Panc1 (cell line): Measurements from ENCODE around the gene TRERF1. TPM values are rescaled to one million over a fixed set of nuclear protein-coding genes. Genes with fewer than 3 reads are reported as not detected.

Source experiments
- ATAC-seq: fragments of 200-7000 bp; cut with Tn5 transposase; 2 replicates; pipeline ENCODE4 v1.9.1; 2020; ENCODE audit warnings: mild to moderate bottlenecking, moderate library complexity
- Bru-seq: library from RNA; stranded (reverse); fragments of 400-500 nt; gene quantifications from one replicate; lab custom pipeline; 2021; lab: Mats Ljungman, UMichigan
- BruChase-seq, 2 experiments: library from RNA; stranded (reverse); fragments of 400-500 nt; gene quantifications; one replicate each; lab custom pipeline; 2021; lab: Mats Ljungman, UMichigan
- BruUV-seq: library from RNA; stranded (reverse); fragments of 400-500 nt; replicated peaks from 2 replicates; lab custom pipeline; 2021; lab: Mats Ljungman, UMichigan
- CTCF ChIA-PET: fragments of 300-600 bp; sonication (Branson Sonifier 250); formaldehyde crosslinking; loops from one replicate; lab custom pipeline; 2022; ENCODE audit warnings: antibody characterized with exemption; lab: Charles Lee
- POLR2A ChIA-PET: fragments of 300-600 bp; sonication (Branson Sonifier 250); formaldehyde crosslinking; loops from one replicate; lab custom pipeline; 2022; ENCODE audit warnings: antibody characterized with exemption; lab: Charles Lee
- DNase-seq: peaks from one replicate; pipeline ENCODE4 v3.0.0-alpha.2; 2010; ENCODE audit warnings: low read depth, low spot score
- H3K27ac ChIP-seq: 2 replicates; pipeline ENCODE4 v1.5.1; 2011; ENCODE audit warnings: mild to moderate bottlenecking, low read length, inconsistent platforms
- H3K27me3 ChIP-seq: fragments of 200-500 bp; sonication (Bioruptor generic); 2 replicates; pipeline ENCODE4 v1.6.0; 2014; ENCODE audit warnings: low read length, inconsistent platforms; ENCODE audit not compliant: control insufficient read depth, insufficient read depth
- H3K36me3 ChIP-seq: fragments of 200-500 bp; sonication (Bioruptor generic); 2 replicates; pipeline ENCODE4 v1.5.1; 2014; ENCODE audit warnings: inconsistent platforms, mild to moderate bottlenecking, low read length, moderate library complexity; ENCODE audit not compliant: control insufficient read depth, insufficient read depth
- H3K4me1 ChIP-seq: 2 replicates; pipeline ENCODE4 v1.5.1; 2011; ENCODE audit warnings: inconsistent platforms, mild to moderate bottlenecking, low read length, moderate library complexity; ENCODE audit not compliant: control insufficient read depth, insufficient read depth
- H3K4me3 ChIP-seq, 2 experiments: 2 replicates each; pipeline ENCODE4 v1.5.1; 2011 to 2012; ENCODE audit warnings: low read depth in 2 of 2, low read length in 2 of 2, mild to moderate bottlenecking in 2 of 2, inconsistent platforms in 1 of 2, moderate library complexity in 1 of 2
- H3K9me3 ChIP-seq: fragments of 200-500 bp; sonication (Bioruptor generic); 2 replicates; pipeline ENCODE4 v1.5.1; 2014; ENCODE audit warnings: low read depth, mild to moderate bottlenecking, inconsistent platforms, low read length, moderate library complexity; ENCODE audit not compliant: control insufficient read depth, insufficient read depth
- POLR2AphosphoS5 ChIP-seq: IDR thresholded peaks from 2 replicates; pipeline ENCODE4 v1.6.1; 2012; ENCODE audit warnings: mild to moderate bottlenecking, low read depth, low read length, moderate library complexity
- SIN3A ChIP-seq: IDR thresholded peaks from 2 replicates; pipeline ENCODE4 v1.6.1; 2012; ENCODE audit warnings: low read depth, mild to moderate bottlenecking, low read length, moderate library complexity, borderline replicate concordance; ENCODE audit not compliant: insufficient read depth
- TCF7L2 ChIP-seq: IDR thresholded peaks from 2 replicates; pipeline ENCODE4 v1.6.1; 2011; ENCODE audit warnings: mild to moderate bottlenecking, low read depth, low read length, inconsistent platforms
- in situ Hi-C: cut with HindIII; loops from 2 replicates; pipeline ENCODE4 v1.10.0; 2016; ENCODE audit warnings: low sequenced_read_pairs, low pct_unique_long_range_greater_than_20kb
- intact Hi-C: fragments of 100-400 bp; cut with micrococcal nuclease; formaldehyde crosslinking; loops from one replicate; pipeline ENCODE4 v1.10.0; 2022; ENCODE audit not compliant: unreplicated experiment
- long read RNA-seq: library from polyadenylated mRNA; unstranded; transcript quantifications from one replicate; pipeline ENCODE4 v2.0.0, GENCODE V29; 2021; ENCODE audit not compliant: unreplicated experiment
- polyA plus RNA-seq: library from polyadenylated mRNA; unstranded; fragments of >200 nt; gene quantifications from one replicate; pipeline ENCODE4 v1.2.1, GENCODE V29; 2012; ENCODE audit warnings: missing spikeins; ENCODE audit not compliant: insufficient read length
- total RNA-seq: library from RNA; stranded (reverse); gene quantifications from one replicate; pipeline ENCODE4 v1.2.1, GENCODE V29; 2021; ENCODE audit not compliant: unreplicated experiment
- TF ChIP-seq, protein P1 (sequence below): fragments of 450-650 bp; IDR thresholded peaks from 2 replicates; pipeline ENCODE4 v1.5.1; 2017; ENCODE audit warnings: mild to moderate bottlenecking
- TF ChIP-seq, protein P2 (sequence below), 2 experiments: IDR thresholded peaks; 2 replicates each; pipeline ENCODE4 v1.6.1; 2011 to 2012; ENCODE audit warnings: low read depth in 2 of 2, control low read depth in 1 of 2, low read length in 1 of 2, mild to moderate bottlenecking in 1 of 2, moderate library complexity in 1 of 2; ENCODE audit not compliant: insufficient read depth in 1 of 2

The TRERF1 gene, protein sequence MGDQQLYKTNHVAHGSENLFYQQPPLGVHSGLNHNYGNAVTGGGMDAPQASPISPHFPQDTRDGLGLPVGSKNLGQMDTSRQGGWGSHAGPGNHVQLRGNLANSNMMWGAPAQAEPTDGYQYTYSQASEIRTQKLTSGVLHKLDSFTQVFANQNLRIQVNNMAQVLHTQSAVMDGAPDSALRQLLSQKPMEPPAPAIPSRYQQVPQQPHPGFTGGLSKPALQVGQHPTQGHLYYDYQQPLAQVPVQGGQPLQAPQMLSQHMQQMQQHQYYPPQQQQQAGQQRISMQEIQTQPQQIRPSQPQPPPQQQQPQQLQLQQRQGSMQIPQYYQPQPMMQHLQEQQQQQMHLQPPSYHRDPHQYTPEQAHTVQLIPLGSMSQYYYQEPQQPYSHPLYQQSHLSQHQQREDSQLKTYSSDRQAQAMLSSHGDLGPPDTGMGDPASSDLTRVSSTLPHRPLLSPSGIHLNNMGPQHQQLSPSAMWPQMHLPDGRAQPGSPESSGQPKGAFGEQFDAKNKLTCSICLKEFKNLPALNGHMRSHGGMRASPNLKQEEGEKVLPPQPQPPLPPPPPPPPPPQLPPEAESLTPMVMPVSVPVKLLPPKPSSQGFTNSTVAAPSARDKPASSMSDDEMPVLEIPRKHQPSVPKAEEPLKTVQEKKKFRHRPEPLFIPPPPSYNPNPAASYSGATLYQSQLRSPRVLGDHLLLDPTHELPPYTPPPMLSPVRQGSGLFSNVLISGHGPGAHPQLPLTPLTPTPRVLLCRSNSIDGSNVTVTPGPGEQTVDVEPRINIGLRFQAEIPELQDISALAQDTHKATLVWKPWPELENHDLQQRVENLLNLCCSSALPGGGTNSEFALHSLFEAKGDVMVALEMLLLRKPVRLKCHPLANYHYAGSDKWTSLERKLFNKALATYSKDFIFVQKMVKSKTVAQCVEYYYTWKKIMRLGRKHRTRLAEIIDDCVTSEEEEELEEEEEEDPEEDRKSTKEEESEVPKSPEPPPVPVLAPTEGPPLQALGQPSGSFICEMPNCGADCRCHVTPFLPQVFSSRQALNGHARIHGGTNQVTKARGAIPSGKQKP (N-terminal part only)
- total RNA-seq: 30.6 TPM
- 25.6 TPM for polyA plus RNA-seq
- Bru-seq, nascent RNA: percentile 90 among the genes with signal in this experiment
- percentile 81 among the genes with signal in this experiment for BruChase-seq, experiment 1, labeled RNA remaining after a 2-hour chase
- percentile 81 among the genes with signal in this experiment for BruChase-seq, experiment 2, labeled RNA remaining after a 6-hour chase
- long read RNA-seq, partial matches to known transcripts: 26 of 86 reads
- long read RNA-seq, other reads (novel, unspliced or antisense): 60 of 86 reads

DNA sequence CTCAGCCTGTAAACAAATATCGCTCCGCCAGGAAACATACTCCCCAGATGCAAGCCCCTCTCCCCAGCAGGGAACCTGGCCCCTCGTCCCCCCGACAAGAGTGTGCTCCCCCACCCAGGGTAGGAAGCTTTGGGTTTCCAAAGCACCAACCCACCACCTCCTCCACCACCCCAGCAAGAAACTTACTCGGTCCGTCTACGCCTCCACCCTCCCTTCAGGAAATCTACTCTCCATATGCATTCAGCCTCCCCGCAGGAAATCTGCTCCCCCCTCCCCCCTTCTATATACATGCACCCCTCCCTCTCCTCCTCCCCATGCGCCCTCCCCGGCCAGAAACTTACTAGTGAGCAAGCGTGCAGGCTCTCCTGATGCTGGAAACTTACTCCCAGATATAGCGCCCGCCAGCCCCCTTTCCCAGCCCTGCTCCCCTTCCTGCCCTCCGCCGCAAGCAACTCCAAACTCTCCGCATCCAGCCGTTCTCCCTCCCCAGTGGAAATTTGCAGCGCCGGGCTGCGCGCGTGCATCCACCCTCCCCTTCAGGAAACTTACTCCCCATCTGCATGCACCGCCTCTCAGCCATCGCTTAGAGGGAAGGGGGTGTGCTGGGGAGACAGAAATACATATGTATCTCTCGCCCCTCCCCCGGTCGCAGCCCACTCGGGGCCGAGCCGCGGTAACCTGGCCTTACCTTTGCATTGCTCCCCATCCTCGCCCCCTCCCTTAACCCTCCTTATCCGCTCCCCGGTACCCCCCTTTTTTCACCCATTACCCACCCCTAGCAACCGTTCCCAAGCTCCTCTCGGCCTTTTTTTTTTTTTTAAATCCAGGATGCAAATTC lies at the start of gene TRERF1:
Gene TRERF1 (minus strand): TSS at position 594 of the 838 bp plus-strand sequence. CDS start 182,336 bp downstream, outside the sequence.
- peaks cover 50% of the 10 kb centered on the region for H3K4me1 ChIP-seq
- in situ Hi-C loops (no loop called here), intact Hi-C loops (loop anchor here (5.0 to 10.0 kb wide), 2 partner anchors 81 to 137 kb away; no protein-coding TSS in a partner anchor)
- ATAC-seq (peak; percentile 54), DNase-seq (peak; percentile 69)
- peak within 1 kb of the TSS; percentile 81 to 90 for H3K4me3 ChIP-seq
- H3K36me3 ChIP-seq: no peaks in the 10 kb centered on the region; the same call in 1 of the 2 replicates
- no TSS peak for BruUV-seq
- TF ChIP-seq, protein P1, sequence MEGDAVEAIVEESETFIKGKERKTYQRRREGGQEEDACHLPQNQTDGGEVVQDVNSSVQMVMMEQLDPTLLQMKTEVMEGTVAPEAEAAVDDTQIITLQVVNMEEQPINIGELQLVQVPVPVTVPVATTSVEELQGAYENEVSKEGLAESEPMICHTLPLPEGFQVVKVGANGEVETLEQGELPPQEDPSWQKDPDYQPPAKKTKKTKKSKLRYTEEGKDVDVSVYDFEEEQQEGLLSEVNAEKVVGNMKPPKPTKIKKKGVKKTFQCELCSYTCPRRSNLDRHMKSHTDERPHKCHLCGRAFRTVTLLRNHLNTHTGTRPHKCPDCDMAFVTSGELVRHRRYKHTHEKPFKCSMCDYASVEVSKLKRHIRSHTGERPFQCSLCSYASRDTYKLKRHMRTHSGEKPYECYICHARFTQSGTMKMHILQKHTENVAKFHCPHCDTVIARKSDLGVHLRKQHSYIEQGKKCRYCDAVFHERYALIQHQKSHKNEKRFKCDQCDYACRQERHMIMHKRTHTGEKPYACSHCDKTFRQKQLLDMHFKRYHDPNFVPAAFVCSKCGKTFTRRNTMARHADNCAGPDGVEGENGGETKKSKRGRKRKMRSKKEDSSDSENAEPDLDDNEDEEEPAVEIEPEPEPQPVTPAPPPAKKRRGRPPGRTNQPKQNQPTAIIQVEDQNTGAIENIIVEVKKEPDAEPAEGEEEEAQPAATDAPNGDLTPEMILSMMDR: no peak
- TF ChIP-seq SIN3A (peak; percentile 90), TCF7L2 (no peak), POLR2AphosphoS5 (0 out of 2 replicates have a peak, but pooled peaks have one; percentile 32)
- TF ChIP-seq, protein P2, sequence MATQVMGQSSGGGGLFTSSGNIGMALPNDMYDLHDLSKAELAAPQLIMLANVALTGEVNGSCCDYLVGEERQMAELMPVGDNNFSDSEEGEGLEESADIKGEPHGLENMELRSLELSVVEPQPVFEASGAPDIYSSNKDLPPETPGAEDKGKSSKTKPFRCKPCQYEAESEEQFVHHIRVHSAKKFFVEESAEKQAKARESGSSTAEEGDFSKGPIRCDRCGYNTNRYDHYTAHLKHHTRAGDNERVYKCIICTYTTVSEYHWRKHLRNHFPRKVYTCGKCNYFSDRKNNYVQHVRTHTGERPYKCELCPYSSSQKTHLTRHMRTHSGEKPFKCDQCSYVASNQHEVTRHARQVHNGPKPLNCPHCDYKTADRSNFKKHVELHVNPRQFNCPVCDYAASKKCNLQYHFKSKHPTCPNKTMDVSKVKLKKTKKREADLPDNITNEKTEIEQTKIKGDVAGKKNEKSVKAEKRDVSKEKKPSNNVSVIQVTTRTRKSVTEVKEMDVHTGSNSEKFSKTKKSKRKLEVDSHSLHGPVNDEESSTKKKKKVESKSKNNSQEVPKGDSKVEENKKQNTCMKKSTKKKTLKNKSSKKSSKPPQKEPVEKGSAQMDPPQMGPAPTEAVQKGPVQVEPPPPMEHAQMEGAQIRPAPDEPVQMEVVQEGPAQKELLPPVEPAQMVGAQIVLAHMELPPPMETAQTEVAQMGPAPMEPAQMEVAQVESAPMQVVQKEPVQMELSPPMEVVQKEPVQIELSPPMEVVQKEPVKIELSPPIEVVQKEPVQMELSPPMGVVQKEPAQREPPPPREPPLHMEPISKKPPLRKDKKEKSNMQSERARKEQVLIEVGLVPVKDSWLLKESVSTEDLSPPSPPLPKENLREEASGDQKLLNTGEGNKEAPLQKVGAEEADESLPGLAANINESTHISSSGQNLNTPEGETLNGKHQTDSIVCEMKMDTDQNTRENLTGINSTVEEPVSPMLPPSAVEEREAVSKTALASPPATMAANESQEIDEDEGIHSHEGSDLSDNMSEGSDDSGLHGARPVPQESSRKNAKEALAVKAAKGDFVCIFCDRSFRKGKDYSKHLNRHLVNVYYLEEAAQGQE (IDR thresholded peaks at IDR 0.05; ENCODE audit: insufficient read depth in 1 of 2, low read depth in 2 of 2, low read length in 1 of 2): no peak
- no peaks in the 10 kb centered on the region for H3K27me3 ChIP-seq
- ChIA-PET POLR2A (interaction anchor here (0.6 to 0.7 kb wide), 10 partner anchors 10 to 624 kb away, joined by 3 to 19 read pairs (median 3); no protein-coding TSS in a partner anchor), CTCF (interaction anchor here (0.6 to 2.0 kb wide), 5 partner anchors 59 to 214 kb away, joined by 3 to 10 read pairs (median 5); no protein-coding TSS in a partner anchor)
- H3K27ac ChIP-seq: peak within 1 kb of the TSS; percentile 99
- H3K9me3 ChIP-seq: no peaks in the 10 kb centered on the region
